GM13977 (cell line): ENCODE data around the gene SPSB3.

ENCODE experiments used
- DNase-seq: peaks from one replicate; pipeline ENCODE4 v3.0.0; 2012; ENCODE audit warnings: low spot score
- in situ Hi-C: fragments of 300-500 bp; cut with MboI; formaldehyde crosslinking; loops from one replicate; pipeline ENCODE4 v1.12.0; 2022; ENCODE audit warnings: low sequenced_read_pairs, low pct_unique_long_range_greater_than_20kb, mixed read lengths, inconsistent platforms; ENCODE audit not compliant: unreplicated experiment
- TF ChIP-seq, protein P1 (sequence below): IDR thresholded peaks from 2 replicates; pipeline ENCODE4 v1.5.1; 2012; ENCODE audit warnings: mild to moderate bottlenecking, control low read depth; ENCODE audit not compliant: insufficient read depth; ENCODE audit errors: extremely low read depth, missing control alignments

The SPSB3 gene

DNA sequence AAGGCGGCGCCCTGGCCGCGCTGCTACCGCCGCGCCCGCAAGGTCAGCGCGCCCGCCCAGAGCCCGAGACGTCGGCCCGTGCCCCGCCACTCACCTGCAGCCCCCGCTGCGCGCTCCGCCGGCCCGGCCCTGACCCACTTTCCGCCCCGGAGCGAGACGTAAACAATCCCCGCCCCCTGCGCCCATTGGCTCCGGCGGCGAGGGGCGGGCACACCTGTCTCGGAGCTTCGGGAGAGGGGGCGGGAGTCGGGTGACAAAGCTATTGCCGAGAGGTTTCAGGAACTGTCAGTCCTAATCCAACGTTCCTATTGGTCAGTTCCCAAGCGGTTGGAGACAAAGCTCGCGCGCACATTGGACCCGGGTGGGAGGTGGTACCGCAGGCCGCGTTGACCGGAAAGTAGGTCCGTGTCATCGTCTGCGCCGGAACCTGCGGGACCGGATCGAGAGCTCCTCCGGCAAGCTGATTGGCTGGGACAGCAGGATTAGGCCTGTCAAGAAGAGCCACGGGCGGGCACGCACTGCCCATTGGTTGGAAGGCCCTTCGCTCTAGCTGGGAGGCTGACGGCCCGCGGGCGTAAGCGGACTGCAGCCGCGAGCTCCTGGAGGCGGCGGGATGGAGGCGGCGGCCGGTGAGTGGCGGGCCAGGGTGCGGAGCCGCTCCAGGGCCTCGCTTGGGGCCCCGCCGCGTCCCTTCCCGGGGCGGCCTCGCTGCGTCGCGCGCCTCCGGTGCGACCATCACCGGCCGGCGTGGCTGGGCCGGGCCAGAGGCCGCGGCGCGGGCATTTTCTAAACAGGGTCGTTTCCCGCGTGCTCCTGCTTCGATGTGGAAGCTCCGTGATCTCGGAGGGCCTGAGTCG is at the start of gene SPSB3, which contains the start of gene NUBP2:
Gene SPSB3, minus strand, starts transcription at position 164 of the 857 bp plus-strand sequence. CDS start 1,088 bp downstream, outside the sequence.
Gene NUBP2, plus strand, starts transcription at position 553 of the 857 bp plus-strand sequence. Its CDS starts 61 bp downstream, at position 614.
- in situ Hi-C loops, result no loop called here
- peak; percentile 99 for DNase-seq
- TF ChIP-seq, protein P1, sequence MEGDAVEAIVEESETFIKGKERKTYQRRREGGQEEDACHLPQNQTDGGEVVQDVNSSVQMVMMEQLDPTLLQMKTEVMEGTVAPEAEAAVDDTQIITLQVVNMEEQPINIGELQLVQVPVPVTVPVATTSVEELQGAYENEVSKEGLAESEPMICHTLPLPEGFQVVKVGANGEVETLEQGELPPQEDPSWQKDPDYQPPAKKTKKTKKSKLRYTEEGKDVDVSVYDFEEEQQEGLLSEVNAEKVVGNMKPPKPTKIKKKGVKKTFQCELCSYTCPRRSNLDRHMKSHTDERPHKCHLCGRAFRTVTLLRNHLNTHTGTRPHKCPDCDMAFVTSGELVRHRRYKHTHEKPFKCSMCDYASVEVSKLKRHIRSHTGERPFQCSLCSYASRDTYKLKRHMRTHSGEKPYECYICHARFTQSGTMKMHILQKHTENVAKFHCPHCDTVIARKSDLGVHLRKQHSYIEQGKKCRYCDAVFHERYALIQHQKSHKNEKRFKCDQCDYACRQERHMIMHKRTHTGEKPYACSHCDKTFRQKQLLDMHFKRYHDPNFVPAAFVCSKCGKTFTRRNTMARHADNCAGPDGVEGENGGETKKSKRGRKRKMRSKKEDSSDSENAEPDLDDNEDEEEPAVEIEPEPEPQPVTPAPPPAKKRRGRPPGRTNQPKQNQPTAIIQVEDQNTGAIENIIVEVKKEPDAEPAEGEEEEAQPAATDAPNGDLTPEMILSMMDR, result no peak

DNA sequence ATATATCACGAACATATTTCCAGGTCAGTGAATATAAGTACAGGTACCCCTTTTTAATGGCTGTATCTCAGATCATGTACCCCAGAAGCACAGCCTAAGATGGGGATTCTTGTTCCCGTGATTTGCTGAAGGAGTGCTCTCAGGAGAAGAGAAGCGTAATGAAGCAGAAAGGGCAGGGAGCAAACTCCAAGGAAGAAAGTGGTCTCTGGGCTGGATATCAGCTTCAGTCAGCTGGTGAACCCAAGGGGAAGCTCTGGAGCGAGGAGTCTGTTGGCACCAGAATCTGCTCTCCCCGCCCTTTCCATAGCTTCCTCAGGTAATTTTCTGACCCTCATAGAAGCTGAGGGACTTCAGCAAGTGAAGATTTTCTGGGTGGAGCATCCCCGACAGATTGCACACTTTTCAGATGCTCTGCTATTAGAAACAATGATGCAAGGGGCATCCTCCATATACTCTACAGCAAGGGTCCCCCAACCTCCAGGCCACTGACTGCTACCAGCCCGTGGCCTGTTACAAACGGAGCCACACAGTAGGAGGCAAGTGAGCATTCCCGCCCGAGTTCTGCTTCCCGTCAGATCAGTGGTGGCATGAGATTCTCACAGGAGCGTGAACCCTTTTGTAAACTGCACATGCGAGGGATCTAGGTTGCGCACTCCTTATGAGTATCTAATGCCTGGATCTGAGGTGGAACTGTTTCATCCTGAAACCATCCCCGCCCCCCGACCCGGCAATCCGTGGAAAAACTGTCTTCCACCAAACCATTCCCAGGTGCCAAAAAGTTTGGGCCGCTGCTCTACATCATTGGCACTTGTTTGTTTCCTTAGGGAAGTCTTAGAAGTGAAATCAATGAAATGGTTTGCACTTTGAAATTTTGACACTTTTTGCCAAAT is 49.1 kb upstream of the SPSB3 start:
- TF ChIP-seq, protein P1, result no peak
- in situ Hi-C loops, result no loop called here
- no peak for DNase-seq

GRCh38 chr16:1830213-1830612 is 47.8 kb upstream of the SPSB3 start:
- no peak for DNase-seq
- TF ChIP-seq, protein P1, result no peak
- in situ Hi-C loops, result no loop called here

GRCh38 chr16:1828645-1829410 is 46.5 kb upstream of the SPSB3 start:
- DNase-seq, result no peak
- TF ChIP-seq, protein P1, result no peak
- in situ Hi-C loops, result no loop called here

DNA sequence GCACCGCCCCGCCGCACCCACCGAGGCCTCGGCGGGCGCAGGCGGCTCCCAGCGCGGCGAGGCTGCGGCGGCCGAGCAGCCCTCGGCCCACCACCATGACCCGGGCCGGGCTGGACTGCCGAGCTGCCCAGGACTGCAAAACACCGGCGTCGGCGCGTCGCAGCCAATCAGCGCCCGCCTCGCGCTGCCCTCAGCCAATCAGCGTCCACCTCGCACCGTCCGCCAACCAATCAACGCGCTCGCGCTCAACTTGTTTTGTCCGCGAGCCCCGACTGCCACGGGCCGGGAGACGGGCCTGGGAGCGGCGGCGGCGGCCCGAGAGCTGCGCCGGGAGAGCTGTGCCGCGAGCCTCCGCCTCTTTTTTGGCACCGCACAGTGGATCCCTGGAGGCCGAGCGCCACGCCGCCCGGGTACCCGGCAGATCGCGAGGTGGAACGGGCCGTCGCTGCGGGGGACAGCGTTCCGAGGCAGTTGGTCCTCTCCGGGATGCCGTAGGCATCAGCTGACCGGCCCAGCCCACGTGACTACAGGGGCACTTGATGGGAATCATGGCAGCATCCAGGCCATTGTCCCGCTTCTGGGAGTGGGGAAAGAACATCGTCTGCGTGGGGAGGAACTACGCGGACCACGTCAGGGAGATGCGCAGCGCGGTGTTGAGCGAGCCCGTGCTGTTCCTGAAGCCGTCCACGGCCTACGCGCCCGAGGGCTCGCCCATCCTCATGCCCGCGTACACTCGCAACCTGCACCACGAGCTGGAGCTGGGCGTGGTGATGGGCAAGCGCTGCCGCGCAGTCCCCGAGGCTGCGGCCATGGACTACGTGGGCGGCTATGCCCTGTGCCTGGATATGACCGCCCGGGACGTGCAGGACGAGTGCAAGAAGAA is 44.6 kb upstream of the SPSB3 start, which contains the start of the genes FAHD1 and HAGH:
Gene FAHD1, plus strand, starts transcription at position 516 of the 883 bp plus-strand sequence. Its CDS starts 33 bp downstream, at position 549.
Gene HAGH, minus strand, starts transcription at position 135 of the 883 bp plus-strand sequence. Its CDS starts 38 bp downstream, at position 97.
- in situ Hi-C loops, result no loop called here
- TF ChIP-seq, protein P1, result no peak
- DNase-seq, result peak; percentile 100
